Activated naive CD8-positive, alpha-beta T cell treated with anti-CD3 and anti-CD28 coated beads, Interleukin-2, amount 10 ng/mL, durations not matched to agents 7 days and 5 days (primary cell): ENCODE data around the gene CDKAL1. TPM values are rescaled to one million over a fixed set of nuclear protein-coding genes. Genes with fewer than 3 reads are reported as not detected.

ENCODE experiments used
- ATAC-seq: fragments of 150-1000 bp; cut with Tn5 transposase; one replicate; pipeline ENCODE4 v1.10.0; 2021; ENCODE audit warnings: low read depth, moderate library complexity
- POLR2A ChIA-PET: fragments of 350-600 bp; sonication (Branson Sonifier 250); formaldehyde crosslinking; loops from one replicate; lab custom pipeline; 2021; ENCODE audit warnings: antibody characterized with exemption; lab: Charles Lee
- DNase-seq: peaks from one replicate; pipeline ENCODE4 v3.0.0; 2021
- H3K27ac Mint-ChIP-seq: one replicate; pipeline ENCODE4 v1.8.0; 2022; ENCODE audit warnings: mild to moderate bottlenecking, mixed read lengths
- H3K27me3 Mint-ChIP-seq: one replicate; pipeline ENCODE4 v1.8.0; 2022; ENCODE audit warnings: mild to moderate bottlenecking, moderate library complexity, mixed read lengths
- H3K36me3 Mint-ChIP-seq: one replicate; pipeline ENCODE4 v1.8.0; 2021; ENCODE audit warnings: mild to moderate bottlenecking, mixed read lengths
- H3K4me1 Mint-ChIP-seq: one replicate; pipeline ENCODE4 v1.8.0; 2021; ENCODE audit warnings: mixed read lengths
- H3K4me3 Mint-ChIP-seq: one replicate; pipeline ENCODE4 v1.8.0; 2022; ENCODE audit warnings: mild to moderate bottlenecking, moderate library complexity, mixed read lengths
- H3K9me3 Mint-ChIP-seq: one replicate; pipeline ENCODE4 v1.8.0; 2021; ENCODE audit warnings: mixed read lengths
- total RNA-seq, 2 experiments: library from RNA; stranded (reverse); gene quantifications; one replicate each; pipeline ENCODE4 v1.2.3, GENCODE V29; 2021

The CDKAL1 gene
- total RNA-seq, 2 experiments from 2014 or later: 22.7 to 24.4 TPM

- Mint-ChIP-seq H3K27ac (no peak overlapping the region), H3K4me1 (no peaks in the 10 kb centered on the region), H3K36me3 (peaks cover 25% of the 10 kb centered on the region), H3K27me3 (no peaks in the 10 kb centered on the region), H3K4me3 (no peak overlapping the region), H3K9me3 (no peaks in the 10 kb centered on the region)
- DNase-seq (no peak), ATAC-seq (no peak)
- POLR2A ChIA-PET: no interaction called here
Observed at GRCh38 chr6:20955751-20956150, 421.5 kb downstream of the CDKAL1 start.

GRCh38 chr6:20960067-20960466, 425.8 kb downstream of the CDKAL1 start:
- H3K27ac Mint-ChIP-seq: no peak overlapping the region
- H3K9me3 Mint-ChIP-seq: no peaks in the 10 kb centered on the region
- POLR2A ChIA-PET: no interaction called here
- H3K27me3 Mint-ChIP-seq: no peaks in the 10 kb centered on the region
- H3K4me3 Mint-ChIP-seq: no peak overlapping the region
- no peaks in the 10 kb centered on the region for H3K4me1 Mint-ChIP-seq
- ATAC-seq (no peak), DNase-seq (no peak)
- peaks cover 36% of the 10 kb centered on the region for H3K36me3 Mint-ChIP-seq

- no peaks in the 10 kb centered on the region for H3K27me3 Mint-ChIP-seq
- H3K27ac Mint-ChIP-seq: no peak overlapping the region
- POLR2A ChIA-PET: no interaction called here
- peaks cover 5% of the 10 kb centered on the region for H3K9me3 Mint-ChIP-seq
- no peak overlapping the region for H3K4me3 Mint-ChIP-seq
- no peak for ATAC-seq
- H3K36me3 Mint-ChIP-seq: peaks cover 24% of the 10 kb centered on the region
- no peak for DNase-seq
- H3K4me1 Mint-ChIP-seq: no peaks in the 10 kb centered on the region
Observed at GRCh38 chr6:20965276-20965675, 431.0 kb downstream of the CDKAL1 start.

DNA sequence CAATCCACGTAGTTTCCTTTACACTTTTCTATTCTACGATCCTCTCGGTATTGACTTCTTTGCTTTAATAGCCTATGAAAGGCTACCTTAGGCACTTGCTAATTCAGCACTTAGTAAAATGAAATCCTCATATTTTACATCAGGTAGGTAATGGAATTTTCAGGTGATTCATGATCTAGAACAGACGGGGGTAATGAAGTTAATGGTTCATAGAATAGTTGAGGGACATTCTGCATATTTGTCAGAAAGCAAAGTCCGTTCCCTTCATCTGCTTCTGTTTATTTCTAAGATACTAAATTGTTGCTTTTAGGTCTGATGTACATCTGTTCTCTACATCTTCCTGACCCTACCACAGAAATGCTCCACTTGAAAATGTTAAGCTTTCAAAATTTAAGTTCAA, 431.7 kb downstream of the CDKAL1 start:
- Mint-ChIP-seq H3K27ac (no peak overlapping the region), H3K36me3 (peaks cover 22% of the 10 kb centered on the region)
- POLR2A ChIA-PET: no interaction called here

DNA sequence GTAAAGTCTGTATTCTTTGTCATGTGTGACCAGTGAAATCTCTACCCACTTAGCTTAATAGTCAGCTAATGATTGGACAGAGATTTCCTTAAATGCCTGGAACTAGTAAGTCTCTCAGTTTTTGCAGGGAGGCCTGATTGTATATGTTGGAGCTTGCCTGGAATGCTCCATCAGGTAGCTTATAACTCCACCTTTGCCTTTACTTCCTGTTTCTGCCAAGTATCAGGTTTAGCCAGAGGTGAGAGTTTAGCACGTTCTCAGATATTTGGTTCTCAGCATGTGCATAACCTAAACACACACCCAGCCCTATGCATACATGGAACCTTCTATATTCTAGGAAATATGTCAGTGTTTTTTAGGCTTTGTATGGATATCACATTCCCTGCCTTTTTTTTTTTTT, 435.3 kb downstream of the CDKAL1 start:
- H3K36me3 Mint-ChIP-seq: peaks cover 12% of the 10 kb centered on the region
- no peak overlapping the region for H3K4me3 Mint-ChIP-seq
- POLR2A ChIA-PET: no interaction called here
- ATAC-seq: no peak
- DNase-seq: no peak
- H3K9me3 Mint-ChIP-seq: peaks cover 7% of the 10 kb centered on the region
- no peaks in the 10 kb centered on the region for H3K27me3 Mint-ChIP-seq
- H3K27ac Mint-ChIP-seq: no peak overlapping the region
- H3K4me1 Mint-ChIP-seq: no peaks in the 10 kb centered on the region

More for the DNA sequence above, 431.7 kb downstream of the CDKAL1 start:
- H3K4me1 Mint-ChIP-seq: no peaks in the 10 kb centered on the region
- peaks cover 5% of the 10 kb centered on the region for H3K9me3 Mint-ChIP-seq
- no peaks in the 10 kb centered on the region for H3K27me3 Mint-ChIP-seq
- H3K4me3 Mint-ChIP-seq: no peak overlapping the region
- ATAC-seq (no peak), DNase-seq (no peak)

- Mint-ChIP-seq H3K9me3 (peaks cover 4% of the 10 kb centered on the region), H3K27me3 (no peaks in the 10 kb centered on the region), H3K4me1 (no peaks in the 10 kb centered on the region), H3K36me3 (peaks cover 6% of the 10 kb centered on the region), H3K27ac (no peak overlapping the region), H3K4me3 (no peak overlapping the region)
- ATAC-seq (no peak), DNase-seq (no peak)
- POLR2A ChIA-PET: no interaction called here
Observed at GRCh38 chr6:20976391-20976918, 442.2 kb downstream of the CDKAL1 start.

GRCh38 chr6:20978151-20978614, 443.9 kb downstream of the CDKAL1 start:
- Mint-ChIP-seq H3K36me3 (peaks cover 5% of the 10 kb centered on the region), H3K9me3 (peaks cover 3% of the 10 kb centered on the region), H3K27ac (no peak overlapping the region), H3K4me3 (no peak overlapping the region), H3K4me1 (no peaks in the 10 kb centered on the region), H3K27me3 (no peaks in the 10 kb centered on the region)
- ATAC-seq (no peak), DNase-seq (no peak)
- POLR2A ChIA-PET: no interaction called here

- Mint-ChIP-seq H3K36me3 (peaks cover 5% of the 10 kb centered on the region), H3K4me3 (no peak overlapping the region), H3K27ac (no peak overlapping the region), H3K9me3 (peaks cover 8% of the 10 kb centered on the region), H3K27me3 (no peaks in the 10 kb centered on the region), H3K4me1 (no peaks in the 10 kb centered on the region)
- DNase-seq (no peak), ATAC-seq (no peak)
- POLR2A ChIA-PET: no interaction called here
Observed at GRCh38 chr6:20979076-20979475, 444.8 kb downstream of the CDKAL1 start.

DNA sequence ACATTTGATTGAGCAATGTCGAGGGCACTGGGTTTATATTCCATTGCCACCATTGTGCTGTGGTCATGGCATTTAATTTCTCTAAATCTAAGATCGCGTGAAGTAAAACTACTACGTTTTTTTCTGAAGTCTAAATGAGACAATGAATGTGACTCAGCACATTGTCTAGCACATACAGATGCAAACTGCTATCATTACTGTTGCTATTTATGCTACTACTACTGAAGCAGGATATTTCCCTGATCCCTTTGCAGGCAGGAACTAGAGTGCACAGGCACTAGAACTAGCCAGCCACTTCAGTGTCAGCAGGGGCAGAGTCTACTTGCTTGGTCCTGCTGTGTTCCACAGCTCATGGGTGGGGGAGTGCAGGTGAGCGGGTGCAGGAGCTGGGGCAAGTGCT, 449.7 kb downstream of the CDKAL1 start:
- no peaks in the 10 kb centered on the region for H3K27me3 Mint-ChIP-seq

GRCh38 chr6:20985821-20986220, 451.6 kb downstream of the CDKAL1 start:
- POLR2A ChIA-PET: no interaction called here
- no peaks in the 10 kb centered on the region for H3K4me1 Mint-ChIP-seq
- H3K36me3 Mint-ChIP-seq: peaks cover 14% of the 10 kb centered on the region
- H3K27me3 Mint-ChIP-seq: no peaks in the 10 kb centered on the region
- ATAC-seq (no peak), DNase-seq (no peak)
- no peak overlapping the region for H3K27ac Mint-ChIP-seq
- peaks cover 11% of the 10 kb centered on the region for H3K9me3 Mint-ChIP-seq
- H3K4me3 Mint-ChIP-seq: no peak overlapping the region

More for the DNA sequence above, 449.7 kb downstream of the CDKAL1 start:
- Mint-ChIP-seq H3K27ac (no peak overlapping the region), H3K4me1 (no peaks in the 10 kb centered on the region), H3K9me3 (peaks cover 13% of the 10 kb centered on the region), H3K36me3 (peaks cover 14% of the 10 kb centered on the region), H3K4me3 (no peak overlapping the region)
- no peak for ATAC-seq
- no peak for DNase-seq
- POLR2A ChIA-PET: no interaction called here

DNA sequence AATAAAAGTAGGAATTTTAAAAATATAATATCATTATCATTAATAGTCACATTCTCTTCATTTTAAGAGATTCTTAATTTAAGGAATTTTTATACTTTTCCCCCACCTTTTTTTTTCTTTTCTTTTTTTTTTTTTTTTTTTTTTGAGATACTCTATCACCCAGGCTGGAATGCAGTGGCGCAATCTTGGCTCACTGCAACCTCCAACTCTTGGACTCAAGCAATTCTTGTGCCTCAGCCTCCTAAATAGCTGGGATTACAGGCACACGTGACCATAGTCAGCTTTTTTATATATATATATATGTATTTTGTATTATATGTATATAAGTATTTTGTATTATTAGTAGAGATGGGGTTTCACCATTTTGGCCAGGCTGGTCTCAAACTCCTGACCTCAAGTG, 457.7 kb downstream of the CDKAL1 start:
- H3K36me3 Mint-ChIP-seq: peaks cover 16% of the 10 kb centered on the region
- DNase-seq: no peak
- no peak overlapping the region for H3K27ac Mint-ChIP-seq
- no peak for ATAC-seq
- peaks cover 1% of the 10 kb centered on the region for H3K9me3 Mint-ChIP-seq
- no peaks in the 10 kb centered on the region for H3K4me1 Mint-ChIP-seq
- H3K27me3 Mint-ChIP-seq: no peaks in the 10 kb centered on the region
- H3K4me3 Mint-ChIP-seq: no peak overlapping the region
- POLR2A ChIA-PET: no interaction called here

GRCh38 chr6:20996099-20996498, 461.8 kb downstream of the CDKAL1 start:
- Mint-ChIP-seq H3K4me3 (no peak overlapping the region), H3K27ac (no peak overlapping the region), H3K4me1 (no peaks in the 10 kb centered on the region), H3K36me3 (peaks cover 18% of the 10 kb centered on the region), H3K9me3 (peaks cover 1% of the 10 kb centered on the region), H3K27me3 (no peaks in the 10 kb centered on the region)
- POLR2A ChIA-PET: no interaction called here
- ATAC-seq: no peak
- no peak for DNase-seq

DNA sequence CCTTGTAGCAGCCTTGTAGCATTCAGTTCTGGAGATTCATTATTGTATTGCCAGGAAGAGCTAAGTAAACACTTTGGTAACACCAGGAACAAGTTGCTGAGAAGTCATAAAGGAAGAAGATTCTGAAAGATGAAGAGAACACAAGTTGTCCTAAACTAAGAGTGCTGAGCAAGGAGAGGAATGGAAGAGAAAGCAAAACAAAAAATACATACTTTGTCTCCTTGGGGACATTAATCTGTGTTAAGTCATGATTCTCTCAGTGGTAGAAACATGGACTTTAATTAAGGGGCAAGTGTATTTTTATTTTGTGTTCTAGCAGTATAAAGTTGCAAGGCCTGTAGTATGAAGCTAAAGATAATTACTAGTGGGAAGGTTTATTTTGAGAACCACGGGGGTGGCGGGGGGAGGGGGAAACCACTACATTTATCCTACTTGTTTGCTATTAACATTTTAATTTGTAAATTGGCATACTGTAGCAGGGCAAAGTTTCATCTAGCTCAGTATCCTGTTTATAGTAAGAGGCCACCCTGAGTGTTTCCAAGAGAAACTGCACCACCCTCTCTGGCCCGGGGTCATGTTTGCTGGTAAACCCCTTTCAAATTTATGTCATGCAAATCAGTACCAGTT, 463.0 kb downstream of the CDKAL1 start:
- peaks cover 26% of the 10 kb centered on the region for H3K36me3 Mint-ChIP-seq
- ATAC-seq (no peak), DNase-seq (no peak)
- no peaks in the 10 kb centered on the region for H3K4me1 Mint-ChIP-seq
- H3K27ac Mint-ChIP-seq: no peak overlapping the region
- no peak overlapping the region for H3K4me3 Mint-ChIP-seq
- peaks cover 1% of the 10 kb centered on the region for H3K9me3 Mint-ChIP-seq
- POLR2A ChIA-PET: no interaction called here
- no peaks in the 10 kb centered on the region for H3K27me3 Mint-ChIP-seq

DNA sequence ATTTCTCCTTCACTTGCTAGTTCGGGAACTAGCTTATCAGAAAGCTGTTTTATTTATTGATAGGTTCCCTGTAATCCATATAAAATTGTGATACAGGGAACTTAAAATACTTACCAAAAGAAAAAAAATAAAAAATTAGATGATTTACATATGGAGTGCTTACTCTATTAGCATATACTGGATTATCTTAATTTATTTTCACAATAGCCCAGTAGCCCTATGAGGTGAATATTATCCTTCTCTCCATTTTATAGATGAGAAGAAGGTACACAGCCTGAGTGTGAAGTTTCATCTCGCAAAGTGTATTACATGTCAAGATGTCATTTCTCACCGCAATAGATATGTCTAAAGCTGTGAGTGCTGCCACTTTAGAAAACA, 463.5 kb downstream of the CDKAL1 start:
- no peak for DNase-seq
- H3K27me3 Mint-ChIP-seq: no peaks in the 10 kb centered on the region
- H3K36me3 Mint-ChIP-seq: peaks cover 26% of the 10 kb centered on the region
- no peak for ATAC-seq
- no peaks in the 10 kb centered on the region for H3K4me1 Mint-ChIP-seq
- H3K4me3 Mint-ChIP-seq: no peak overlapping the region
- H3K27ac Mint-ChIP-seq: no peak overlapping the region
- H3K9me3 Mint-ChIP-seq: peaks cover 1% of the 10 kb centered on the region
- POLR2A ChIA-PET: no interaction called here
